ENCODE data around the gene PDE4D.

PDE4D gene

GRCh38 chr5:59420596-59420995 is 472.9 kb downstream of the PDE4D start:
- Histone ChIP-seq H3K4me3 (ENCODE audit: low read length) (no peak overlapping the region), H3K4me2 (ENCODE audit: low read depth, low read length) (no peak overlapping the region), H2AFZ (ENCODE audit: low read length) (no peak overlapping the region), H3K9me3 (replicated peaks; ENCODE audit: insufficient read depth, low read length) (no peaks in the 10 kb centered on the region), H3K27ac (ENCODE audit: low read length) (no peak overlapping the region), H3K27me3 (replicated peaks; ENCODE audit: insufficient read depth, low read length) (no peaks in the 10 kb centered on the region), H4K20me1 (ENCODE audit: insufficient read depth, low read length) (no peaks in the 10 kb centered on the region), H3K36me3 (replicated peaks; ENCODE audit: insufficient read depth, low read length) (no peaks in the 10 kb centered on the region), H3K79me2 (ENCODE audit: low read length) (no peaks in the 10 kb centered on the region), H3K9ac (ENCODE audit: low read length) (no peak overlapping the region), H3F3A (ENCODE audit: insufficient read depth, low read length) (no peaks in the 10 kb centered on the region), H3K9me2 (replicated peaks; ENCODE audit: insufficient read depth, low read length) (no peaks in the 10 kb centered on the region), H3K4me1 (ENCODE audit: low read length) (no peaks in the 10 kb centered on the region)
- no peak for DNase-seq
- TF ChIP-seq EZH2phosphoT487 (IDR thresholded peaks at IDR 0.05; ENCODE audit: low read length) (no peak), CTCF (IDR thresholded peaks at IDR 0.05; ENCODE audit: low read length) (no peak), EZH2 (optimal IDR thresholded peaks at IDR 0.05; ENCODE audit: low read depth, low read length) (no peak)

GRCh38 chr5:59418808-59419207 is 474.7 kb downstream of the PDE4D start:
- no peaks in the 10 kb centered on the region for H3K9me2 ChIP-seq (replicated peaks; ENCODE audit: insufficient read depth, low read length)
- no peaks in the 10 kb centered on the region for H3K27me3 ChIP-seq (replicated peaks; ENCODE audit: insufficient read depth, low read length)
- H3K4me1 ChIP-seq (ENCODE audit: low read length) = no peaks in the 10 kb centered on the region
- H3K4me2 ChIP-seq (ENCODE audit: low read depth, low read length) = no peak overlapping the region
- no peaks in the 10 kb centered on the region for H3F3A ChIP-seq (ENCODE audit: insufficient read depth, low read length)
- H3K27ac ChIP-seq (ENCODE audit: low read length) = no peak overlapping the region
- no peak overlapping the region for H2AFZ ChIP-seq (ENCODE audit: low read length)
- no peaks in the 10 kb centered on the region for H3K36me3 ChIP-seq (replicated peaks; ENCODE audit: insufficient read depth, low read length)
- H3K9me3 ChIP-seq (replicated peaks; ENCODE audit: insufficient read depth, low read length) = no peaks in the 10 kb centered on the region
- no peak overlapping the region for H3K9ac ChIP-seq (ENCODE audit: low read length)
- TF ChIP-seq EZH2phosphoT487 (IDR thresholded peaks at IDR 0.05; ENCODE audit: low read length) (no peak), EZH2 (optimal IDR thresholded peaks at IDR 0.05; ENCODE audit: low read depth, low read length) (no peak), CTCF (IDR thresholded peaks at IDR 0.05; ENCODE audit: low read length) (no peak)
- H3K79me2 ChIP-seq (ENCODE audit: low read length) = no peaks in the 10 kb centered on the region
- H4K20me1 ChIP-seq (ENCODE audit: insufficient read depth, low read length) = no peaks in the 10 kb centered on the region
- no peak for DNase-seq
- no peak overlapping the region for H3K4me3 ChIP-seq (ENCODE audit: low read length)

GRCh38 chr5:59416451-59416850 is 477.1 kb downstream of the PDE4D start:
- no peaks in the 10 kb centered on the region for H3K27me3 ChIP-seq (replicated peaks; ENCODE audit: insufficient read depth, low read length)
- H3F3A ChIP-seq (ENCODE audit: insufficient read depth, low read length) = no peaks in the 10 kb centered on the region
- no peaks in the 10 kb centered on the region for H3K79me2 ChIP-seq (ENCODE audit: low read length)
- no peak overlapping the region for H2AFZ ChIP-seq (ENCODE audit: low read length)
- H3K4me2 ChIP-seq (ENCODE audit: low read depth, low read length) = no peak overlapping the region
- no peaks in the 10 kb centered on the region for H3K9me2 ChIP-seq (replicated peaks; ENCODE audit: insufficient read depth, low read length)
- DNase-seq = no peak
- TF ChIP-seq EZH2 (optimal IDR thresholded peaks at IDR 0.05; ENCODE audit: low read depth, low read length) (no peak), EZH2phosphoT487 (IDR thresholded peaks at IDR 0.05; ENCODE audit: low read length) (no peak), CTCF (IDR thresholded peaks at IDR 0.05; ENCODE audit: low read length) (no peak)
- H3K27ac ChIP-seq (ENCODE audit: low read length) = no peak overlapping the region
- no peaks in the 10 kb centered on the region for H3K36me3 ChIP-seq (replicated peaks; ENCODE audit: insufficient read depth, low read length)
- no peaks in the 10 kb centered on the region for H4K20me1 ChIP-seq (ENCODE audit: insufficient read depth, low read length)
- no peak overlapping the region for H3K4me3 ChIP-seq (ENCODE audit: low read length)
- no peaks in the 10 kb centered on the region for H3K4me1 ChIP-seq (ENCODE audit: low read length)
- no peaks in the 10 kb centered on the region for H3K9me3 ChIP-seq (replicated peaks; ENCODE audit: insufficient read depth, low read length)
- no peak overlapping the region for H3K9ac ChIP-seq (ENCODE audit: low read length)

Data from MM.1S (cell line).